ENCODE measurements around the gene IFI27L2. TPM values are rescaled to one million over a fixed set of nuclear protein-coding genes. Genes with fewer than 3 reads are reported as not detected.
A peak's percentile ranks its signal among the peaks of the same experiment; 100 is the strongest.

The IFI27L2 gene, protein sequence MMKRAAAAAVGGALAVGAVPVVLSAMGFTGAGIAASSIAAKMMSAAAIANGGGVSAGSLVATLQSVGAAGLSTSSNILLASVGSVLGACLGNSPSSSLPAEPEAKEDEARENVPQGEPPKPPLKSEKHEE
- polyA plus RNA-seq (15.3 and 23.7 TPM in 2 replicates), polyA minus RNA-seq (2.2 TPM in 2 replicates)

DNA sequence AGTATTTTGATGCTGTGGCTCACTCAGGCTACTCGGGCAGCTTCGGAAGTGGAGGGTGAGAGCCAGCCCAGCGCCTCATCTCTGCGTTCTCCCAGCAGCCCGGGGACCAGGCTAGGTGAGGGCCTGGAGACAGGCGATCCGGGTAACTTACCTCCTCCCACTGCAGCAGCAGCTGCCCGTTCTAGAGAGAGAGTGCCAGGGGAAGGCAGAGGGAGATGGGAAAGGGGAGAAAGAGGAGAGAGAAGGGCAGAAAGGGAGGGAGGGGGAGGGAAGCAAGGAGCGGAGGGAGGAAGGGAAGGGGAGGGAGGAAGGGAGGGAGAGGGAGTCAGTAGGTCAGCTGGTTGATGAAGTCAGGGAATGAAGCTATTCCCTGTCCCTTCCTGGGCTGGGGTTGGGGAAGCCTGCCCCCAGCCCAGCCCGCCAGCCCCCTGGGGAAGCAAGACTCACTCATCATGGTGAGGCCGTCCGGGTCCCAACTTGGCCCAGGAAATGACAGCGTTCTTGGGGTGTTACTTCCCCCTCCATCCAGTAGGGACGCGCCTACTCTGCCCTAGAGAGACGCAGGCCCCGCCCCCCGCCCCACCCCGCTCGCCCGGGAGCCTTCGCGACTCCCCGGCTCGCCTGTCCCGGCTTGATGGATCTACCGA lies at the start of gene IFI27L2:
Gene IFI27L2 (minus strand): TSS at position 494 of the 647 bp plus-strand sequence. CDS start 40 bp downstream, at position 454.
- Histone ChIP-seq H3K4me3 (ENCODE audit: low read length) (peak within 1 kb of the TSS; percentile 62), H3K27ac (ENCODE audit: low read length) (no peak within 1 kb of the TSS), H3K27me3 (ENCODE audit: insufficient read depth, low read depth, low read length) (no peaks in the 10 kb centered on the region), H3K79me2 (replicated peaks; ENCODE audit: insufficient read depth, low read length) (no peaks in the 10 kb centered on the region), H3K9me3 (ENCODE audit: low read length) (no peaks in the 10 kb centered on the region), H3F3A (ENCODE audit: insufficient read depth, low read length, poor library complexity, severe bottlenecking) (no peaks in the 10 kb centered on the region), H4K20me1 (ENCODE audit: insufficient read depth) (no peaks in the 10 kb centered on the region), H3K4me2 (ENCODE audit: low read length) (peak within 1 kb of the TSS; percentile 72), H3K9ac (ENCODE audit: low read length) (peak within 1 kb of the TSS; percentile 51), H2AFZ (ENCODE audit: low read depth, low read length) (peak within 1 kb of the TSS; percentile 37), H3K9me2 (ENCODE audit: insufficient read depth, low read length) (no peaks in the 10 kb centered on the region), H3K36me3 (ENCODE audit: insufficient read depth, low read length) (no peaks in the 10 kb centered on the region)
- TF ChIP-seq RAD21 (conservative IDR thresholded peaks at IDR 0.05), result no peak
- TF ChIP-seq, protein P1, sequence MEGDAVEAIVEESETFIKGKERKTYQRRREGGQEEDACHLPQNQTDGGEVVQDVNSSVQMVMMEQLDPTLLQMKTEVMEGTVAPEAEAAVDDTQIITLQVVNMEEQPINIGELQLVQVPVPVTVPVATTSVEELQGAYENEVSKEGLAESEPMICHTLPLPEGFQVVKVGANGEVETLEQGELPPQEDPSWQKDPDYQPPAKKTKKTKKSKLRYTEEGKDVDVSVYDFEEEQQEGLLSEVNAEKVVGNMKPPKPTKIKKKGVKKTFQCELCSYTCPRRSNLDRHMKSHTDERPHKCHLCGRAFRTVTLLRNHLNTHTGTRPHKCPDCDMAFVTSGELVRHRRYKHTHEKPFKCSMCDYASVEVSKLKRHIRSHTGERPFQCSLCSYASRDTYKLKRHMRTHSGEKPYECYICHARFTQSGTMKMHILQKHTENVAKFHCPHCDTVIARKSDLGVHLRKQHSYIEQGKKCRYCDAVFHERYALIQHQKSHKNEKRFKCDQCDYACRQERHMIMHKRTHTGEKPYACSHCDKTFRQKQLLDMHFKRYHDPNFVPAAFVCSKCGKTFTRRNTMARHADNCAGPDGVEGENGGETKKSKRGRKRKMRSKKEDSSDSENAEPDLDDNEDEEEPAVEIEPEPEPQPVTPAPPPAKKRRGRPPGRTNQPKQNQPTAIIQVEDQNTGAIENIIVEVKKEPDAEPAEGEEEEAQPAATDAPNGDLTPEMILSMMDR (IDR thresholded peaks at IDR 0.05; ENCODE audit: poor library complexity, severe bottlenecking), result peak; percentile 41

DNA sequence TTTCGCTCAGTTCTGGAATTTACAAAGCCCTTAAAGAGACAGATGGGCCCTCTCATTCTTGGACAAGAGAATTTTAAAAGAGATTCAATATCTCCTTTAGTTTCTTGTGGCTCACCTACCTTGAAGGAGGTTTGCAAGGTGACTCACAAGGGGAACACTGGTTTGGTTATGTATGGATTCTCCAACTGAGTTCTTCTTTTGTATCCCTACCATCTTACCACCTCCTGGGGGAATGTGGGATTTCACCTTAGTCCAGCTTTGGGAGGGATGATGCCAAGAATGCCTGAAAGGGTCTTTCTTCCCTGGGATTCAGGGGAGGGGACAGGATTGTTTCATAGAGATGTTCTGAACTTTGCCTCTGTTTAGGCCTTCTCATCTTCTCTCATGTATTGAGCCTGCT lies 48.4 kb upstream of the IFI27L2 start:
- Histone ChIP-seq H3K27ac (ENCODE audit: low read length) (no peak overlapping the region), H2AFZ (ENCODE audit: low read depth, low read length) (no peak overlapping the region), H3F3A (ENCODE audit: insufficient read depth, low read length, poor library complexity, severe bottlenecking) (no peaks in the 10 kb centered on the region), H3K9me3 (ENCODE audit: low read length) (no peaks in the 10 kb centered on the region), H3K9me2 (ENCODE audit: insufficient read depth, low read length) (no peaks in the 10 kb centered on the region), H3K9ac (ENCODE audit: low read length) (no peak overlapping the region), H3K4me3 (ENCODE audit: low read length) (no peak overlapping the region), H4K20me1 (ENCODE audit: insufficient read depth) (no peaks in the 10 kb centered on the region), H3K79me2 (replicated peaks; ENCODE audit: insufficient read depth, low read length) (no peaks in the 10 kb centered on the region), H3K27me3 (ENCODE audit: insufficient read depth, low read depth, low read length) (peaks cover 30% of the 10 kb centered on the region), H3K4me2 (ENCODE audit: low read length) (no peak overlapping the region), H3K36me3 (ENCODE audit: insufficient read depth, low read length) (no peaks in the 10 kb centered on the region)
- TF ChIP-seq SMC3 (conservative IDR thresholded peaks at IDR 0.05; ENCODE audit: poor library complexity), result no peak
- no peak for TF ChIP-seq EP300 (conservative IDR thresholded peaks at IDR 0.05; ENCODE audit: poor library complexity, severe bottlenecking)
- TF ChIP-seq RAD21 (conservative IDR thresholded peaks at IDR 0.05), result no peak
- TF ChIP-seq, protein P2, sequence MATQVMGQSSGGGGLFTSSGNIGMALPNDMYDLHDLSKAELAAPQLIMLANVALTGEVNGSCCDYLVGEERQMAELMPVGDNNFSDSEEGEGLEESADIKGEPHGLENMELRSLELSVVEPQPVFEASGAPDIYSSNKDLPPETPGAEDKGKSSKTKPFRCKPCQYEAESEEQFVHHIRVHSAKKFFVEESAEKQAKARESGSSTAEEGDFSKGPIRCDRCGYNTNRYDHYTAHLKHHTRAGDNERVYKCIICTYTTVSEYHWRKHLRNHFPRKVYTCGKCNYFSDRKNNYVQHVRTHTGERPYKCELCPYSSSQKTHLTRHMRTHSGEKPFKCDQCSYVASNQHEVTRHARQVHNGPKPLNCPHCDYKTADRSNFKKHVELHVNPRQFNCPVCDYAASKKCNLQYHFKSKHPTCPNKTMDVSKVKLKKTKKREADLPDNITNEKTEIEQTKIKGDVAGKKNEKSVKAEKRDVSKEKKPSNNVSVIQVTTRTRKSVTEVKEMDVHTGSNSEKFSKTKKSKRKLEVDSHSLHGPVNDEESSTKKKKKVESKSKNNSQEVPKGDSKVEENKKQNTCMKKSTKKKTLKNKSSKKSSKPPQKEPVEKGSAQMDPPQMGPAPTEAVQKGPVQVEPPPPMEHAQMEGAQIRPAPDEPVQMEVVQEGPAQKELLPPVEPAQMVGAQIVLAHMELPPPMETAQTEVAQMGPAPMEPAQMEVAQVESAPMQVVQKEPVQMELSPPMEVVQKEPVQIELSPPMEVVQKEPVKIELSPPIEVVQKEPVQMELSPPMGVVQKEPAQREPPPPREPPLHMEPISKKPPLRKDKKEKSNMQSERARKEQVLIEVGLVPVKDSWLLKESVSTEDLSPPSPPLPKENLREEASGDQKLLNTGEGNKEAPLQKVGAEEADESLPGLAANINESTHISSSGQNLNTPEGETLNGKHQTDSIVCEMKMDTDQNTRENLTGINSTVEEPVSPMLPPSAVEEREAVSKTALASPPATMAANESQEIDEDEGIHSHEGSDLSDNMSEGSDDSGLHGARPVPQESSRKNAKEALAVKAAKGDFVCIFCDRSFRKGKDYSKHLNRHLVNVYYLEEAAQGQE (IDR thresholded peaks at IDR 0.05; ENCODE audit: borderline replicate concordance), result no peak
- TF ChIP-seq, protein P1 (IDR thresholded peaks at IDR 0.05; ENCODE audit: poor library complexity, severe bottlenecking), result no peak
- TF ChIP-seq EZH2 (IDR thresholded peaks at IDR 0.05; ENCODE audit: borderline replicate concordance, insufficient read depth, low read length, poor library complexity, severe bottlenecking), result no peak
- no peak for TF ChIP-seq TAF1 (IDR thresholded peaks at IDR 0.05; ENCODE audit: low read depth)
- no peak for TF ChIP-seq POLR2AphosphoS5 (IDR thresholded peaks at IDR 0.05)
- no peak for TF ChIP-seq MXI1 (conservative IDR thresholded peaks at IDR 0.05; ENCODE audit: poor library complexity, severe bottlenecking)

Measured in neural cell (in vitro differentiated cells).